LNCaP clone FGC (cell line): ENCODE measurements around the gene FAM120B.

Experiments
- DNase-seq: peaks from one replicate; pipeline ENCODE4 v3.0.0-alpha.2; 2011; ENCODE audit warnings: low read depth
- H3K4me3 ChIP-seq: 2 replicates; pipeline ENCODE4 v1.5.1; 2011; ENCODE audit warnings: mild to moderate bottlenecking, low read depth, low read length, control low read depth
- CTCF ChIP-seq: IDR thresholded peaks from 2 replicates; pipeline ENCODE4 v1.5.1; 2012; ENCODE audit warnings: mild to moderate bottlenecking; ENCODE audit not compliant: control insufficient read depth, insufficient read depth; ENCODE audit errors: extremely low read depth

The FAM120B gene

GRCh38 chr6:170444811-170445211, 138.3 kb downstream of the FAM120B start:
- H3K4me3 ChIP-seq, result no peak overlapping the region
- DNase-seq, result no peak
- TF ChIP-seq CTCF, result no peak

GRCh38 chr6:170445487-170445886, 138.9 kb downstream of the FAM120B start:
- TF ChIP-seq CTCF, result no peak
- H3K4me3 ChIP-seq, result no peak overlapping the region
- no peak for DNase-seq

- no peak overlapping the region for H3K4me3 ChIP-seq
- no peak for DNase-seq
- no peak for TF ChIP-seq CTCF
Observed at GRCh38 chr6:170445971-170446370, 139.4 kb downstream of the FAM120B start.

GRCh38 chr6:170446841-170447560, 140.4 kb downstream of the FAM120B start:
- DNase-seq, result no peak
- no peak for TF ChIP-seq CTCF
- no peak overlapping the region for H3K4me3 ChIP-seq

GRCh38 chr6:170447561-170447930, 141.0 kb downstream of the FAM120B start:
- TF ChIP-seq CTCF, result no peak
- no peak for DNase-seq
- H3K4me3 ChIP-seq, result no peak overlapping the region

GRCh38 chr6:170448317-170448716, 141.8 kb downstream of the FAM120B start:
- DNase-seq, result no peak
- TF ChIP-seq CTCF, result no peak
- H3K4me3 ChIP-seq, result no peak overlapping the region
